GM12865 (cell line): ENCODE results near the gene ANKRD34C.
A peak's percentile ranks its signal among the peaks of the same experiment; 100 is the strongest.
"Not testable (repeated sequence)": the region's sequence is repeated elsewhere in the genome, so short reads cannot be mapped to it uniquely, and the experiment has no call there.

Experiments
- DNase-seq: peaks from one replicate; pipeline ENCODE4 v3.0.0; 2010; ENCODE audit warnings: low read depth
- H3K4me3 ChIP-seq: 2 replicates; pipeline ENCODE4 v1.5.1; 2011; ENCODE audit warnings: mild to moderate bottlenecking, low read depth, low read length, control low read depth
- TF ChIP-seq, protein P1 (sequence below): IDR thresholded peaks from 2 replicates; pipeline ENCODE4 v1.5.1; 2011; ENCODE audit warnings: low read length, control low read depth, low read depth, inconsistent platforms; ENCODE audit not compliant: insufficient read depth; ENCODE audit errors: missing control alignments

ANKRD34C gene

DNA sequence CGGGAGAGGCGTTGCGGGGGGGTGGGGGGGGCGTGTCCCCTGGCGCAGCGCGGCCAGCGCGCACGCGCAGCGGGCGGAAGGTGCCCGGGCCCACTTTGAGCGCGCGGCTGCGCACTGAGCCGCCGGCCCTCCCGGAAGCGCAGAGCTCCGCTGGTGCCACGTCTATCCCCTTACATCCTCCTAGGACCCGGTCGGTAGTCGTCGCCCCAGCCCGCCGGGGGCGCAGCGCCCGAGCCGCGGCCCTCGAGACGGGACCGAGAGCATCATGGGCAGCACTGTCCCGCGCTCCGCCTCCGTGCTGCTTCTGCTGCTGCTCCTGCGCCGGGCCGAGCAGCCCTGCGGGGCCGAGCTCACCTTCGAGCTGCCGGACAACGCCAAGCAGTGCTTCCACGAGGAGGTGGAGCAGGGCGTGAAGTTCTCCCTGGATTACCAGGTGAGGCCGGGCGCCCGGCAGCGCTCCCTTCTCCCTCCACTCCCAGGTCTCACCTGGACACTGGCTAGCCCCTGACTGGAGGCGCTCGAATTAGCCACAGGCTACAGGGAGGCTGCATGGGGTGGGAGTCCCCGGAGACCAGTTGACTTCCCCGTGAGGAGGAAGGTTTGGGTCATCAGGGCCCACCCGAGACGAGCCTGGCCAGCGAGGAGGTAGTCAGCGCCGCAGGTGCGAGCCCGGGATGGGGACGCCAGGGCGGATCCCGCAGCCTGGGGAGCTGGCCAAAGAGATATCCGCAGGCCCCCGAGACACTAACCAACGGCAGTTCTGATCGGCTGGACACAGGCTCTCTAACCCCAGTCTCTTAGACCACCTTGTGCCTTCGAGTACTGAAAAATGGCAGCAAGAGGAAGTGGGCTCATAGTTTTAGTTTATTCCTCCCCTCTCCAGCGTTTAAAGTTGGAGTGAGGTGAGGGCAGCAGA, 28.7 kb downstream of the ANKRD34C start, which contains the start of gene TMED3:
Gene TMED3, plus strand, starts transcription at position 128 of the 916 bp plus-strand sequence. Its CDS starts 138 bp downstream, at position 266.
- TF ChIP-seq, protein P1, sequence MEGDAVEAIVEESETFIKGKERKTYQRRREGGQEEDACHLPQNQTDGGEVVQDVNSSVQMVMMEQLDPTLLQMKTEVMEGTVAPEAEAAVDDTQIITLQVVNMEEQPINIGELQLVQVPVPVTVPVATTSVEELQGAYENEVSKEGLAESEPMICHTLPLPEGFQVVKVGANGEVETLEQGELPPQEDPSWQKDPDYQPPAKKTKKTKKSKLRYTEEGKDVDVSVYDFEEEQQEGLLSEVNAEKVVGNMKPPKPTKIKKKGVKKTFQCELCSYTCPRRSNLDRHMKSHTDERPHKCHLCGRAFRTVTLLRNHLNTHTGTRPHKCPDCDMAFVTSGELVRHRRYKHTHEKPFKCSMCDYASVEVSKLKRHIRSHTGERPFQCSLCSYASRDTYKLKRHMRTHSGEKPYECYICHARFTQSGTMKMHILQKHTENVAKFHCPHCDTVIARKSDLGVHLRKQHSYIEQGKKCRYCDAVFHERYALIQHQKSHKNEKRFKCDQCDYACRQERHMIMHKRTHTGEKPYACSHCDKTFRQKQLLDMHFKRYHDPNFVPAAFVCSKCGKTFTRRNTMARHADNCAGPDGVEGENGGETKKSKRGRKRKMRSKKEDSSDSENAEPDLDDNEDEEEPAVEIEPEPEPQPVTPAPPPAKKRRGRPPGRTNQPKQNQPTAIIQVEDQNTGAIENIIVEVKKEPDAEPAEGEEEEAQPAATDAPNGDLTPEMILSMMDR: peak; percentile 35
- DNase-seq: peak; percentile 95
- H3K4me3 ChIP-seq: peak within 1 kb of the TSS; percentile 76

DNA sequence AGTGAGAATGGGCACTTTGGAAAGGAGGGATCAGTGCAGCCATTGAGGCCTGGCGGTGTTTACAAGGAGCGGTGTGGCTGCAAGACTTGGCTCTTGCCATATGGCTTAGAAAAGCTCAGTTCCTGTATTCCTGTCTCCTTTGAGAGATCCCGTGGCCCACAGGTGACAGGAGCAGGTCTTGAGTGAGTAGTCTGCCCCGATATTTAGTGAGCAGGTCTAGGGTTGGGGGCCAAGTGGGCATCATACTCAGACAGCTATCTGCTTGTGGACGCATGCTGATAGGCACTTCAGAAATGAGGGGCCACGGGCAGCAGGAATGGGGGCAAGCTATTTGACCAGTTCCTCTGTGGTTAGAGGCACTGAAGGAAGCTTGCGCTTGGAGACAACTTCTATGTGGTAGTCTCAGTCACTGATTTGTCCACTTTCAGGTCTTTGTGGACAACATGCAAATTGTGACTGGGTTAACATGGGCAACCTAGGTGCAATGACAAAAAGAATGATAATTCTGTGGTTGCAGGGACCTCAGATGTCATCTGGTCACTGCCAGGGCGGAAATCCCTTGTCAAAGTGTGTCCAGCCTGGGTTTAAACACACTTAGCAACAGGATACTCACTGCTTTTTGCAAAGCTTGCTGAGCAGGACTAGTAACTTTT, 29.5 kb downstream of the ANKRD34C start:
- TF ChIP-seq, protein P1: no peak

DNA sequence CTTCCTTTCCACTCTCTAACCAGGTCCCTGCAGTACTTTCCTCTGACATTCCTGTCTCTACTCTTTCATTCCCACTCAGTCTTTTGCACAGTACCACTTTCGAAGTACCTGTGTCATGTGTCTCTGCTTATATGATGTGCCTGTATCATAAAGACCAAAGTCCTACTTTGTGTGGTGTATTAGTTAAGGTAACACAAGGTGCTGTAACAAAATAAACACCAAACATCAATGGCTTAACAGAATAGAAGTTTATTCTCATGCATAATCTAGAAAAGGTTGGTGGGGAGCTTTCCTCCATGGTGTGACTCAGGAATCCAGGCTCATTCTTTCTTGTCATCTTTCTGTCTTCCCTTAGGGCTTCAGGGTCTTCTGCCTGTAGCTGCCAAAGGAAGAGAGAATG, 31.7 kb downstream of the ANKRD34C start:
- DNase-seq: no peak
- H3K4me3 ChIP-seq: no peak overlapping the region
- TF ChIP-seq, protein P1: no peak

More for the DNA sequence above, 29.5 kb downstream of the ANKRD34C start:
- peak overlapping the region; percentile 76 for H3K4me3 ChIP-seq
- DNase-seq: peak; percentile 66

DNA sequence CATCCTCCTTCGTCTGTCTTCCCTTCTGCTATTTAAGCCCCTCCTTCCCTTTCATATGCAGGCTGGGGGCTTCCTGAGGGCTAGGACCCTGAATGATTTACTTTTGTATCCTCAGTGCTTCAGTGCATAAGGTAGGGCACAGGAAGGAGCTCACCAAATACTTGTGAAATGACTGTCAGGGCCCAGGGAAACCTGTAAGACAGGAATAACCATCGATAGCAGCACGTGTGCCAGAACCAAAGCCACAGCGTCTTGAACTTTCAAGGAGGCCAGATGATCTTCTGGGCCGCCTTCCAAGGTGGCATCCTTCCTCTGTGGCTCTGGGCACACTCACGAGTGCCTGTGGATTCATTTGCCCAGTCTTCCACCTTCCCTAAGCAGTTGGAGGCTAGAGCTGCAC, 32.3 kb downstream of the ANKRD34C start:
- TF ChIP-seq, protein P1: no peak
- H3K4me3 ChIP-seq: no peak overlapping the region
- DNase-seq: no peak

- H3K4me3 ChIP-seq: no peak overlapping the region
- TF ChIP-seq, protein P1: no peak
- DNase-seq: no peak
These were observed 33.3 kb downstream of the ANKRD34C start for GRCh38 chr15:79315623-79316328.

DNA sequence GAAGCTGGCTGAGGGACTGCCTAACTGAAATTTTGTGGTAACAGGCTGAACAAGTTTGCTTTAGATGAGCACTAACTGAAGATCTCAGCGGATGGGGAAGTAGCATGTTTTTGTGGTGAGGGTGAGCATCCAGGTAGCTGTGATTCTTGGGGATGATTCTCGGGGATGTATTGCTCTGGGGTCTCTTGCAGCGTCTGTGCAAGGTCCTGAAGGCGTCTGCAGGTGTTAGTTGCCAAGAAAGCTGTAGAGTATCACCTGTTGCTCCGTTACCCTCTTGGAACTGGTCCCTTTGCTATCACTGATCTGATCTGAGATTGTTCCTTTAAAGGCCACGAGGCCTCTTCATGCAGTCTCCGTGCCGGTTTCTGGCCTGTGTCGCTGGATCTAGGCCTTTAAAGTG, 34.3 kb downstream of the ANKRD34C start:
- H3K4me3 ChIP-seq: no peak overlapping the region
- no peak for DNase-seq
- TF ChIP-seq, protein P1: no peak

DNA sequence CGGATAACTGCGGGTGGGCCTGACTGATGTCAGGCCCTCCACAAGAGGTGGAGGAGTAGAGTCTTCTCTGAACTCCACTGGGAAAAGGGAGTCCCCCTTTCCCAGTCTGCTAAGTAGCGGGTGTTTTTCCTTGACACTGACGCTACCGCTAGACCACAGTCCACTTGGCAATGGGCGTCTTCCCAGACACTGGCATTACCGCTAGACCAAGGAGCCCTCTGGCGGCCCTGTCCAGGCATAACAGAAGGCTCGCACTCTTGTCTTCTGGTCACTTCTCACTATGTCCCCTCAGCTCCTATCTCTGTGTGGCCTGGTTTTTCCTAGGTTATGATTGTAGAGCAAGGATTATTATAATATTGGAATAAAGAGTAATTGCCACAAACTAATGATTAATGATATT, 37.5 kb downstream of the ANKRD34C start:
- DNase-seq, H3K4me3 ChIP-seq: not testable (repeated sequence)
